Stimulated activated CD4-positive, alpha-beta T cell treated with anti-CD3 and anti-CD28 coated beads, Interleukin-4, amount 100 ng/mL, for 24 hours (primary cell): ENCODE data around the gene AKNAD1.
A peak's percentile ranks its signal among the peaks of the same experiment; 100 is the strongest.
"Not testable (repeated sequence)": the region's sequence is repeated elsewhere in the genome, so short reads cannot be mapped to it uniquely, and the experiment has no call there.

Experiments used
- DNase-seq: peaks from one replicate; pipeline ENCODE4 v3.0.0-alpha.2; 2020

Gene AKNAD1

DNA sequence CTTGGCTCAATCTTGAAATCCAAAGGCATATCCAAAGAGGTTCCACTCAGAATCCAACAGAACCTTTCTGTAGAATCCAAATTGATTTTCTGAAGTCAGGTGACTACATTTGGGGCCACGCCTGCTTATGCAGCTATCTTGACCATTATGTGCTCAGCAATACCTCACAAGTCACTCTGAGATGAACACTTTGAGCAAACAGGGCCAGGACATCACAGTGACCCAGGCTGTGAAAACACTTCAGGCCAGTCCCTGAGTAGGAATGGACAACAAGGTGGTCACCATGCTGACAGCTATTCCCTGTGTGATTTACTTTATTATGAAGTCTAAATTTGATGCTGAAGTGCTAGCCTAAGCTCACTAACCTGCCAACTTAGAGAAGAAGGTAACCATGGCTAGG, at the start of gene AKNAD1:
AKNAD1 (minus strand) TSS at position 101 of the 400 bp plus-strand sequence. CDS start 4,430 bp downstream, outside the sequence.
- DNase-seq = no peak

GRCh38 chr1:108901106-108901505, 44.2 kb upstream of the AKNAD1 start:
- DNase-seq = no peak

DNA sequence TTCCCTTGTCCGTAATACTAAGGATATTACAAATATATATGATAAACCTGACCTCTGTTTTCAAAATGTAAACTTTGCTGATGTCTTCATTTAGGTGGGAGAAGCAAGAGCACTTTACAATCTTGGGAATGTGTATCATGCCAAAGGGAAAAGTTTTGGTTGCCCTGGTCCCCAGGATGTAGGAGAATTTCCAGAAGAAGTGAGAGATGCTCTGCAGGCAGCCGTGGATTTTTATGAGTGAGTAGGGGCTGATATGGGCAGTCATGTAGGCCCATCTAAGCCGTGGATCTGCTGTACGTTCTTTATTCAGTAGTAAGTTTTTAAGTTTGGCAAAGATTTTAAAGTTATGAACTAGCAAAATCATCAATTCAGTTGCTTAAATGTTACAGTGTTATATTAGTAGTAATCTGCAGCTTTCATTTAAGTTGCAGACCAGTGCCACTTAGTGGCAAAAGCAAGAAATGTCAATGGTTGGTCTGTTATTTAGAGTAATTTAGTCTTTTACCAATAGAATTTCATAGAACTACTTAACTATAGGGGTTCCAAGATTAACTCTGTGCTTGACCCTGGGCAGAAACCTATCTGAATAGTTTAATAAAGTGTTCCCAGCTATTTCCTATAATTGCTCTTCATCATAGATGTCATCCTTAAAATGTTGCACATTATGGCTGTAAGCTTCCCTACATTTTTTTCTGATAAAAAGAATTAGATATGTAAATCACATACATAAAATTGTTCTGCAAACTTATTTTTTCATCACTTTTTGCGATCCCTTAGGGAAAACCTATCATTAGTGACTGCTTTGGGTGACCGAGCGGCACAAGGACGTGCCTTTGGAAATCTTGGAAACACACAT, 41.2 kb upstream of the AKNAD1 start:
- peak; percentile 34 for DNase-seq

DNA sequence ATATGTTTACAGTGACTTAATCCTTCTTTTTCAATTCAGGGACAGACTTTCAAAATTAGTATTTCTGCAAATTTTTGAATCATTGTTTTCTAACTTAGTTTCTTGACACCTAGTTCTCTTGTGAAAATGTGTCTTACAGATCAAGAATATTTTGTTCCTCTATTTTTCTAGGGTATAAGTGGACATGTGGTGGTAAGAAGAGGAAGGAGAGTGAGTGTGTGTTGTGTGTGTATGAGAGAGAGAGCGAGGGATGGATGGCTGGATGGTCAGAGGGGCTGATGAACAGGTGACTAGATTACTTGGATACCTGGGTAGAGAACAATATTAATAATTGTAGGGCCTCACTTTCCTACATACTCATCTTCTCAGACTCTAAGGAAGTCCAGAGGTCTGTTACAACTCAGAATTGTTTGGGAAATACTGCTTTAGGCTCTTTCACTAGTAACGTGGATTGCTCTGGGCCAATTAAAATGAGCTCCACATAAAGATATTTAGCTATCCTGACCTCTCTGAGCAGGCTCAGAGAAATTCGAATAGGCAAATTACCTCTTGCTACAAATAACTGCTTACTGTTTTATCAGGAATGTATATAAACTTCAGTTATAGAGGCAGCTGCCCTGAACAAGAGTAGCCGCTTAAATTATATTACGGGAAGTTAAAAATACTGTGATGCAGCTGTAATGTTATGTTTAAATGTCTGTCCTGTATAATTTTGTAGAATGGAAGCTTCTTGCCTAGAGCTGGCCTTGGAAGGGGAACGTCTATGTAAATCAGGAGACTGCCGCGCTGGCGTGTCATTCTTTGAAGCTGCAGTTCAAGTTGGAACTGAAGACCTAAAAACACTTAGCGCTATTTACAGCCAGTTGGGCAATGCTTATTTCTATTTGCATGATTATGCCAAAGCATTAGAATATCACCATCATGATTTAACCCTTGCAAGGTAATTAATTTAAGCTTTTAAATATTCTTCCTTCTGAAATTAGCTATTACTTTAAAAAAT, 39.6 kb upstream of the AKNAD1 start:
- DNase-seq = no peak

DNA sequence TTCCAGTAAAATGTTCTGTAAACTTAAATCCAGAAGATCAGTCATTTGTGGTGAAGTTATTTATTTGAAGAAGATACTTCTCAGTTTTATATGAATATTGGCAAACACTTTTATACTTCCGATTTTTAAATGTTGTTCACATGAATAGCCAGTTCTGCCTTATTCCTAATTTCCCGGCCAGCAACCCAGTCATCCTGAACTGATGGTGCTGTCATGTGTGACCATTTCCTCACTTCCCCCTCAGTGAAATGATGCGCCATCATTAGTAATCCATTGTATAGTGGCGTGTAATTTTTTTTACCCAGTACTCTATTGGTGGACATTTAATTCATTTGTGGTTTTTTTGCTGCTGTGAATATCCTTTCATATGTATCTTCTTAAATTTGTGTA, 36.2 kb upstream of the AKNAD1 start:
- DNase-seq = no peak

DNA sequence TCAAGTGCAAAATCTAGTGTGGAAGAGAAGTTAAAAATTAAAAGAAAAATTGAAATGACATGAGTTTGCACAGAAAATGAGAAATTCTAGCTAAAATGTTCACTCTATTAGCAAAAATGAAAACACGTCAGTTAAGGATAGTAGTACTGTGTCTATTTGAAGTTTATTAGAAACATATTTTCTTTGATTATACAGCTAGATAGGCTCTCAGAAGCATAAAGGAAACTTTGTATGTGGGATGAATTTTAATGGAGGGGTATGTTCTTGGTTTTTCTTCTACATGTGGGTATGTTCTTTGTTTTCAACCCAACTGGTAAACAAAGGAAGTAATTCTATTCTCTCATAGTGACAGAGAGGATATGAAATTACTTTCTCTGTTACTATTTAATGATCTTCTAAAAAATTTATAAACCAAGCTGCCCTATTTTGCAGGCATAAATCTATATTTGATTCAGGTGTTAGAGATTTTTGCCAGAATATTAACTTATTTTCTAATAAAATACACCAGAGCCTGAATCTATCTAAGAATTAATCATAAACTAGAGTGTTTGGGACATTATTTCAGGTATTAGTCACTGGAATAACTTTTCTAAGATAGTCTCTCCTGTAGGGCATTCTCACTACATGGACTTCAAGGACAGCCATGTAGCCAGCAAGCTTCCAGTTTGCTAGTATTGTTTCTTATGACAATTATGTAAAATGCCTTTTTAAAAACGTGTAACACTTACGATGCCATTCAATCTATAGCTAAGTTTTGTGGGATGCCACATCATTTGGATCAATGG, 35.7 kb upstream of the AKNAD1 start:
- DNase-seq = no peak

DNA sequence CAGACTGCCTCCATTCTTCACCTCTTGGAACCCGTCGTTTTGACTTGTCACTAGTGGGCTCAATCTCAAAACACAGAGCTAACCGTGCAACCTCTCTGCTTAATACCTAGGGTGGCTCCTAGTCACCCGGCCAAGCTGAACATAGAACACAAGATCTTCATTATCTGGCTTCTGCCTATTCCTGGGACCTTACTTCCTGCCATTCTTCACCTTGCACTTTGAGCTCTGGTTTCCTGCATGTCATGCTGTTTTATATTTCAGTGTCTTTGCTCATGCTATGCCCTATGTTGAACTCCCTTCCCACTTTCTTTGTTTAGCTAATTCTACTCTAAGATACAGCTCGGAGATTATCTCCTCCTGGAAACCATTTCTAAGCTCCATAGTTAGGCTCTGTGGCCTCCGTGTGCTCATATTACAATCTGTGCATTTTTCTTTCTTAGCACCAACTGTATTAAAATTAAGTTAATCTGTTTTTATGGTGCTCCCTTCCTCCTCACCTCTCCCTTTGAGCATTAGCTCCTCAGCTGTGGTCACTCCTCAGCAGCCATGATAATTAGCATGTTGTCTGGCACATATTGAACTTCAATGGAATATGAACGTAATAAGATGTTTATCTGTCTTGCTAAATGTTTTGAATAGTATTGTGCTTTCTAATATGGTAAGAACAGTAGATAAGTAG, 33.0 kb upstream of the AKNAD1 start:
- no peak for DNase-seq

DNA sequence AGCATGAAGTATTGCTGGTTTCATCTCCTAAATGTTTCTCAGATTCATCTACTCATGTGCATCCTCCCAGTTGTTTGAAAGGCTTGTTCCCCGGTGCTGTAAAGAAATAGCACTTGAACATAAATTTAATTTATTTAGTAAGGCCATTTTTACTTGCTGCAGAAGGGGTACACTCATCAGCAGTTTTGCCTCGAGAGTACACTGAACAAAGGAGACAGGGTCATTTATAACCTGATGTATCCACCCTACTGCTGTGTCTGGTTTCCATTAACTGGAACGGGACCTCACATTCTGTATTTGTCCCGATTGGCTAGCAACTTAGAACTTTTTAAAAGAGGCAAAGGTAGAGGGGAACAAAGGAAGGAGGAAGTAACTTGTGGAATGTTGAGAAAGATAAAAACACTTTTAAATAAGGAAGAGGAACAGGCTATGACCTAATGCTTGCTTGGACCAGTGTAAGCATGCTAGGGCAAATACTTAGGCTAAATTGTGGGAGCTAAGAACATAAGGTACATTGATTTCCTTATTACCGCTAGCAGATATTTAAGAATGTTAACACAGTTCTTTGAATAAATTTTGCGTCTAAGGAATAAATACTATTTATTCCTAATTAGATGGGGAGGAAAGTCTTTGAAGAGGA, 32.2 kb upstream of the AKNAD1 start:
- not testable (repeated sequence) for DNase-seq

- DNase-seq = no peak
These were observed 29.4 kb upstream of the AKNAD1 start for GRCh38 chr1:108886292-108886691.

GRCh38 chr1:108884968-108885367, 28.1 kb upstream of the AKNAD1 start:
- no peak for DNase-seq

GRCh38 chr1:108882837-108883236, 25.9 kb upstream of the AKNAD1 start:
- DNase-seq = no peak

DNA sequence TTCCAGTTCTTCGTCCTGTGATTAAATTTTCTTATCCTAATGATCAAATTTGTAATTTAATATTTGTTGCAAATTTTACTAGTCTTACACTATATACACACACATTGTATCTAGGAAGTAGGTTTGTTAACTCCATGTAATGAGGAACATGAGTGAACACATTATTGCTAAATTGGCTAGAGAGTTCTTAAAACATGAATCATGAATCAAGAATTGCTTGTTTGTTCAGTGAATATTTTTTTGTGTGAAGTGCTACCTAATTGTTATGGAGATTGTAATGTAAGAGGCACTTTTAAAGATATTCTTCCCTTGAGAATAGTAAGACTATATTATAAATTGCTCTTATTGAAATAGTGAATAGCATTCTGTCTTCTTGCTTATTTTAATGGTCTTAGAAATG, 24.5 kb upstream of the AKNAD1 start:
- no peak for DNase-seq

DNA sequence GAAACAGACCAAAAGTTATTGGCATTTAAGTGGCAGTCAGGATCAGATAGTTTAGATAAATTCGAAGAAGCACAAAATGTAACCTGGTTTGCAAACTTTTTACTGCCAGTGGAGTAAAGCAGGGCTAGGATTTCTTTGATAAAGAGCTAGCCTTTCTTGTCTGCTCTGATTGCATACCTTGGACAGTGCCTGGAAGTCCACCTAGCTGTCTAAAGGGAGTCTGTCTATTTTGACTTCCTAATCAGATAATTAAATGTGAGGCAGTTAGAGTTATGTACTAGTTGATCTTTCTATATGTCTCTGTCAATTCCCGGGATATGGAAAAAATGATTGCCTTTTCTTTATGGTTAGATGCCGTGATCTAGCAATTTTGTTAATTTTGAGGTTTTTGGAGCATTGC, 24.0 kb upstream of the AKNAD1 start:
- DNase-seq = no peak

DNA sequence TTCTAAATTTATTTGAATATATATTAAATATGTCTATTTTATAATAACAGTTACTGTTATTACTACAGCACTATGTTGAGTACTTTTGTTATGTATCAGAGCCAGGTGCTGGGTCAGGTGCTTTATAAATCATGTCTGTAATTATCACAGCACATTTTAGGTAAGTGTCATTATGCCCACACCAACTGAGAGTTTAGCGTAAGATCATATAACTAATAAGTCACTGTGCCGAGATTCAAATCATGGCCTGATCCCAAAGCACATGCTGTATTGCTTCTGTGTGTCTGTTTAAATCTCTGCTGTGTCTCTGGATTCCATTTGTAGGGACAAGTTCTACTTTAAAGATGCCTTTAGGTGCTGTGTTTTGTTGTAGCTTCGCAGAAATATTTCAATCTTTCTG, 21.8 kb upstream of the AKNAD1 start:
- DNase-seq = no peak

GRCh38 chr1:108878160-108878469, 21.2 kb upstream of the AKNAD1 start:
- DNase-seq = no peak

DNA sequence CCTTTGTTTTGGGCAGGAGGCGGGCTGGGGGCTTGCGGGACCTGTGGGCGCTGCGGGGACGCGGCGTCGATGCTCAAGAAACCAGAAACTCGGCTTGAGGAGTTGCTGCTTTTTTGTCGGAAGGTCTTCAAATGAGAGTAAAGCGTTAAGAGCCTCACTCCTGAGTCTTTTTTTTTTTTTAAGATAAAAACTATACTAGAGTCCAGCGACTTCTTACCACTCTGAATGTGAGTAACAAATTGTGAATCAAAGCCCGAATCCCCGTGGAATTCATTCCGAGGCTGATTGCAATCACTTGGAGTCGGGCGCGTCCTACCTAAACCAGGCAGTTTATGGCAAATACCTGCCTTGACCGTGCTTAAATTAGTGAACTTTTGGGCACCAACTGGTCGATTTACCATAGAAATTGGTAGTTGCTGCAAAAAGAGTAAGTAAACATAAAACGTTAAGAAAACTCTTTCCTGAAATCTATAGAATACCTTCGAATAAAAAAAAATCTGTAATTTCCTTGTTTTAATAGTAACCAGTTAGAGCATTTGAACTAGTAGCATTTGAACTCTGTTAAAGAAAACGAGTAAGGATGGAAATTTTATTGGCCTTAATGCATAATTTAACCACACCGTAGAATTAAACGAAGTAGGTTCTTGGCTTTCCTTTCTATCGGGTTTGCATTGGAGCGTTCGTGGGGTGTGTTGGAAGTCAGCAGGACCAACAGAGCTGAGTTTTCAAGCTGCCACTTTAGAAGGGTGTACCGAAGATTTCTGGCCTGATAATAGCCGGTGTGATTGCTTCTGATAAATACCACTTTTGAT, 20.7 kb upstream of the AKNAD1 start:
- no peak for DNase-seq

- DNase-seq = no peak
These were observed 14.3 kb upstream of the AKNAD1 start for GRCh38 chr1:108871050-108871724.

DNA sequence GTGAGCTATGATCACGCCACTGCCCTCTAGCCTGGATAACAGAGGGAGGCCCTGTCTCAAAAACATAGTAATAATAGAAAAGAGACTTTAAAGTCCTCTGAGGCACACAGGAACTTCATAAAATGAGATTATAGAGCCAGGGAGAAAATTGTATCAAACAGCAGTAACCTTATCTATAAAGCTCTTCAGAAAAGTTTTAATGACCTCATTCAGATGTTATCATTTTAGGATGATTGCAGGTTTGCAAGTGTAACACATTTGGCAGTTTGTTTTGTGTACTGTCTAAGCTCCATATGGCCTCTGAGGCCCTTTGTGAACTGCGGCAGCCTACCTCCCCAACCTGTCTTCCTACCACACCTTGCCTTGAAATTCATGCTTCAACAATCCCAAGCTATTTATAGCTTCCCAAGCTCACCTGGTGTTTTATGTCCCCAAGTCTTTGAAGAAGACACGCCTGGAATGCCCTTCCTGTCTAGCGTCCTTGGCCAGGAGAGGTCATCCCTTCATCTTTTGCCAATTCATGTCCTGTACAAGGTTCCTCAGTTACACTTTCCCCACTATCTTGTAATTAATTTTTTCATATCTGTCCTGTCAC, 8.5 kb upstream of the AKNAD1 start:
- no peak for DNase-seq

- no peak for DNase-seq
These were observed 7.1 kb upstream of the AKNAD1 start for GRCh38 chr1:108863984-108864383.
